ENCODE data around the gene KRTAP5-6.
"Not testable (repeated sequence)": the region's sequence is repeated elsewhere in the genome, so short reads cannot be mapped to it uniquely, and the experiment has no call there.

Gene KRTAP5-6

DNA sequence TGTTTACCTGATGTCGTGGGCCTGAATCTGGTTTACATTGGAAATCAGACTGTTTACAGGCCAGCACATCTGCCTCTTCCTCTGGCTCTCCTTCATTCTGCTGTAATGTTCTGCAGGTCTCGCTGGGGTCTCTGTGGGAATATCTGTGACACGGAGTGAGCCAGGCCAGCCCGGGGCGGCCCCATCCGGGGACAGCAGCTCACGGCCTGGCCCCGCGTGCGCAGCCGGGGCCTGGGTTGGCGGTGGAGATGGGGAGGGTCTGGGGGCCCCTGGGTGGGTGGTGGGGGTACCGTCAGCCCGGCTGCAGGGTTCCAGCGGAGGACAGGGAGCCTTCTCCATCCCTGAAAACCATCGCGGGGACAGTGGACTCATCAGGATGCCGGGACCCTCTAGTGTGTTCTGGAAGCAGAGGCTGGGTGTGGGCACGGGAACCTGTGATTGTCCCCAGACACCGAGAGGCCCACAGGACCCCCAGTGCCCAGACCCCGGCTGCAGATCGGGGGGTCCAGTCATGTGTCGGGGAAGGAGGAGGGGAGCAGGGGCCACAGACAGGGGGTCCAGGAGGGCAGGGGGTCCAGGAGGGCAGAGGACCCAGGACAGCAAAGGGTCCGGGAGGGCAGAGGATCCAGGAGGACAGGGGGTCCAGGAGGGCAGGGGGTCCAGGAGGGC is 13.0 kb upstream of the KRTAP5-6 start:
- DNase-seq, result not testable (repeated sequence)

DNA sequence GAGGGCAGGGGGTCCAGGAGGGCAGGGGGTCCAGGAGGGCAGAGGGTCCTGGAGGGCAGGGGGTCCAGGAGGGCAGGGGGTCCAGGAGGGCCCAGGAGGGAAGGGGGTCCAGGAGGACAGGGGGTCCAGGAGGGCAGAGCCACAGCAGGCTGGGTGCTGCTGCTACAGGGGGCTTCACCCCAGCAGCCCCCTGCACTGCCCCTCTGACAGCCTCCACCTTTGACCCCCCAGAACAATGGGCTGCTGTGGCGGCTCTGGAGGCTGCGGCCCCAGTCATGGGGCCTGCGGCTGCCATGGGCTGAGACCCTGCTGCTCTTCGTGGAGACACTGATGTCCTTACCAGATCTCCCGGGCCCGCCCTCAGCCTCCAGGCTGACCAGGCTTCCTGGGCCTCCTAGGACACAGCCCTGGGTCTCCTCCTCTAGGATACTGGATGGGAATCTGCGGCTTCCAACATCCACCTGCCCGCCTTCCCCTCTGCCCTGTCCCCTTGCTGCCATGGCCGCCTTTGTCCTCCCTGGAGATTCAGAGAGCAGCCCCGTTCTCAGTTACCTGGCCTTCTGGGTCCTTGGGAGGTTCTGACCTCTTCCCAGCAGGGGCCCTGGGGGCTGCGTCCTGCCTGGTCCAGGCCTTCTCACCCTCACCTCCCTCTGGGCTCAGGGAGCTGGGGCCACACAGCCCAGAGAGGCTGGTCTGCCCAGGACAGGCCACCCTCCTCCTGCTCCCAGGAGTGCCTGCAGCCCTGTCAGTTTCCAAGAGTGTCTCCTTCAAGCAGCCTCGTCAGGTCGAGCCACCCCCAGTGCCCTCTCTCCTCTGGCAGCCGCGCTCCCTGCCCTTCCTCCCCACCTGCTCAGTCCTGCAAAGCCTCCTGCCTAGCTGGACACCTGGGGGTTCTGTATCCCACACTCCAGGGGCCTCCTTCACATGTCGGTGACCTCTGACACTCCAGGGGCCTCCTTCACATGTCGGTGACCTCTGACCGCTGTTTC is 11.8 kb upstream of the KRTAP5-6 start:
- not testable (repeated sequence) for DNase-seq

GRCh38 chr11:1686220-1686619 is 10.8 kb upstream of the KRTAP5-6 start:
- not testable (repeated sequence) for DNase-seq

- DNase-seq, result not testable (repeated sequence)
These were observed 8.6 kb upstream of the KRTAP5-6 start for GRCh38 chr11:1688336-1688947.

- DNase-seq, result not testable (repeated sequence)
These were observed 7.5 kb upstream of the KRTAP5-6 start for GRCh38 chr11:1689250-1690166.

DNA sequence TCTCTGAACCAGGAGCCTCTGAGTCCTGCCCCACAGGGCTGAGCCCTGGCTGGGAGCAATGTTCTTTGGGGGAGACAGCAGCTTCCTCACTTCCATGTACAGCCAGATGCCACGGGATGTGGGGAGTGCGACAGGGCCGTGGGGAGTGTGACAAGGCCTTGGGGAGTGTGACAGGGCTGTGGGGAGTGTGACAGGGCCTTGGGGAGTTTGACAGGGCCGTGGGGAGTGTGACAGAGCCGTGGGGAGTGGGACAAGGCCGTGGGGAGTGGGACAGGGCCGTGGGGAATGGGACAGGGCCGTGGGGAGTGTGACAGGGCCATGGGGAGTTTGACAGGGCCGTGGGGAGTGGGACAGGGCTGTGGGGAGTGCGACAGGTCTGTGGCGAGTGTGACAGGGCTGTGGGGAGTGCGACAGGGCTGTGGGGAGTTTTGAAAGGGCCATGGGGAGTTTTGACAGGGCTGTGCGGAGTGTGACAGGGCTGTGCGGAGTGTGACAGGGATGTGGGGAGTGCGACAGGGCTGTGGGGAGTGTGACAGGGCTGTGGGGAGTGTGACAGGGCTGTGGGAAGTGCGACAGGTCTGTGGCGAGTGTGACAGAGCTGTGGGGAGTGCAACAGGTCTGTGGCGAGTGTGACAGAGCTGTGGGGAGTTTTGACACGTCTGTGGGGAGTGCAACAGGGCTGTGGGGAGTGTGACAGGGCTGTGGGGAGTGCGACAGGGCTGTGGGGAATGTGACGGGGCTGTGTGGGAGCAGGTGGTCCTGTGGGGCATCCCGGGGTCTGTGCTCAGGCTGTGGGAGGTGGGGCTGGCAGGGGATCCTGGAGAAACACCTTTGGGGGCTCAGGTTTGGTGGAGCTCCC is 6.6 kb upstream of the KRTAP5-6 start:
- DNase-seq, result no peak

DNA sequence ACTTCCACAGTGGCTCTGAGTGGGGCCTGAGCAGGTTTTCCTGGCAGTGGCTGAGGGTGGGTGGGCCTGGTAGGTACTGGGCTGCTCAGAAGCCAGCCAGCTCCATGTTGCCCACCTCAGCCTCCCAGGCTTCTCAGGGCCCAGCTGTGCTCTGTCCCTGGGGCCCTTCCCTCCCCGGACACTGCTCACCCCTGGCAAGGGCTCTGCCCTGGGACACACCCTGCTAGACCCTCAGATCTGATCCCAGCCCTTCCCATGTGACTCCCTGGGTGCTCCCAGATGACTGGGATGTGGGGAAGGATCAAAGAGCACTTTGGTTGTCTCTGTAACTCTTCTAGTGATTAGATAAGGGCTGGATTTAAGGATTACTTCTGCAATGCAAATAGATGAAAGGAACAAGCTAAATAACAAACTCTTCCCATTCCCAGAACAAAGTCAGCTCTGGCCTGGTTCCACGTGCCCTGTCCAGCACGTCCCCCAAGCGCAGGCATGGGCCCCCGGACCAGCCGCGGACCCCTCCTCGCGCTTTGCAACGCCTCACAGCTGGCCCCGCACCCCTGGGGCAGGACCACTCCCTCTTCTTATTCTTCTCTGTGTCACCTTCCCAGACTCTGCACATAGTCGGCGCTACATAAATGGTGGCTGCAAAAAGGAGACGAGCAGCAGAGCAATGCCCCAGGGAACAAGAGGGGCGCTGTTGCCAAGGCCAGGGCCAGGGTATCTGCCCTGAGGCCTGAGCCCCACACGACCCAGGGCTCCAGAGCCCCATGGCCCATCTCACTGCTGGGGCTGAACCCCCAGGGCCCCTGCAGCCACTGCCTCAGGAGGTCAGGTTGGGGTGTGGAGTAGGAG is 5.7 kb upstream of the KRTAP5-6 start:
- no peak for DNase-seq

GRCh38 chr11:1691878-1692707 is 4.9 kb upstream of the KRTAP5-6 start:
- no peak for DNase-seq

GRCh38 chr11:1692708-1693326 is 4.2 kb upstream of the KRTAP5-6 start:
- DNase-seq, result no peak

DNA sequence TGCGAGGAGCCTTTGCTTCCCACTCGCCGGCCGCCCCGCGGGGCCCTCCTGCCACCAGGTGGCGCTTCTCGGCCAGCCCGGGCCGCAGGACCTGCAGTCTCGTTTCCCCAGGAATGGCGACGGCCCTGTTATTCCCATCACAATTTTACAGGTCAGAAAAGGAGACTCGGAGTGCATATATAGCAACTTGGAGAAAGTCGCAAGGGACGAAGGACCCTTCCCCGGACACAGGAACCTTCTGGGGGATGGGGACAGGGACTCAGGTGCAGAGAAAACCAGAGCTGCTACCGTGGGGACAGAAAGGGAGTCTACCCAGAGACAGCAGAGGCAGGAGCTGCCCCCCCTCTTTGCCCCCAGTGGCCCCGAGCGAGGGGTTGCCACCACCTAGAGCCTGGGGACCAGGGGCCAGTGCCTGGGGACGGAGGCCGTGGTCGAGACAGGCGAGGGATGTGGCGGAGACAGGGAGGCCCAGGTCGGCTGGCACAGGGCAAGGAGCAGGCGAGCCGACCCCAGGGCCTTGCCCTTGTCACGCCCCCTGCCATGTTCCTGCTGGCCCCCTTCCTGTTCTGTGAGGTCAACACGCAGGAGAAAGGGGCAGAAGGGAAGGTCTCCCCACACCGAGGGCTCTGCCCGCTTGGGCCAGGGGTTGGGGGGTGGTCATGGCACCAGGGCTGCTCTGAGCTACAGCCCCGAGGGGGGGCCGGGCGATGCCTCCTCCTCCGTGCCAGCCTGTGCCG is 3.5 kb upstream of the KRTAP5-6 start:
- peak; percentile 26 to 59 for DNase-seq

GRCh38 chr11:1694064-1694845 is 2.7 kb upstream of the KRTAP5-6 start:
- peak; percentile 66 to 71 for DNase-seq

DNA sequence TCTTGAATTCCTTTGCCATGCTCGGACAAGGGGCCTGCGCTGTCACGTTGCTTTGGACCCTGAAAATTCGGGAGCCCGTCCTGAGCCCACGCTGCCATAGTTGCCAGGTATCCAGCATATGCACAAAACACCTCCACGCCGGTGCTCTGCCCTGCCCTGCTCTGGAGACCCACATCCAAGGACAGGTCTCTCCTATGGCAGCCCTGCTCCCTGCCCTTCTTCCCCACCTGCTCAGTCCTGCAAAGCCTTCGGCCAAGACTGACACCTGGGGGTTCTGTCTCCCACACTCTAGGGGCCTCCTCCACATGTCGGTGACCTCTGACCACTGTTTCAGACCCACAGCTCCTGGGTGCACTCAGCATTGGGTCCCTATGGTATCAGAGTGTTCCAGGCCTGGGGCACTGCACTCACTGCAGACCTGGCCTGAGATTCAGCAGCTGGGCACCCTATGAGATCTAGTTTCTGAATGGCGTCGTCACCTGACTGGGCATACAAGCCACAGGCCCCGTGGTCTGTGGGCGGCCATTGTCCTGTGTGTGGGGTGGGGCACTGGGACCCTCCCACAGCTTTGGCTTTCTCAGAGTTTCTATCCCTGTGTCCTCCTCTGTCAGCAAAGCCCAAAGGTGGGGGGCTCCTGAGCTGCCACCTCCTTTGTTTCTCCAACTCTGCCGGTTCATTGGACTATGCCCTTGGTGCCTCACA is 2.0 kb upstream of the KRTAP5-6 start:
- no peak for DNase-seq

- DNase-seq, result no peak
These were observed 1.4 kb upstream of the KRTAP5-6 start for GRCh38 chr11:1695548-1696108.

DNA sequence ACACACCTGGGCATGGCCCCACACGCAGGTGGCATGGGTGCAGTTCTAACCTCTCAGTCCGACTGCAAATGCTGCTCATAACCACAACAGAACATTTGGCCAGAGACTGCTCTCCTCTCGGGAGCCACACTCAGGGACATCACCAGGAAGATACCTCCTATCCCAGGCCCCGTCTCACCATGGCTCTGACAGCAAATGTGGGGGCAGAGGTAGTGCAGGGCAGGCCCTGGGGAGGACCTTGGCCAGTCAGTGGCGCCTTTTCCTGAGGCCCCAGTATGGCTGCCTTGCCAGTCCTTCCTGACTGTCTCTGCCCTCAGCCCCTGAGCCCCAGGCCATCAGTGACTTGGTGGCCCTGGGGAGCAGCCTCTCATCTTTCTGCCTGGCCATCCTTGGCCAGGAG is 2.8 kb downstream of the KRTAP5-6 start:
- no peak for DNase-seq

- no peak for DNase-seq
These were observed 4.3 kb downstream of the KRTAP5-6 start for GRCh38 chr11:1701091-1701807.

- no peak for DNase-seq
These were observed 5.5 kb downstream of the KRTAP5-6 start for GRCh38 chr11:1702506-1702905.
